Measurements from ENCODE around the gene FRMD4A.

DNA sequence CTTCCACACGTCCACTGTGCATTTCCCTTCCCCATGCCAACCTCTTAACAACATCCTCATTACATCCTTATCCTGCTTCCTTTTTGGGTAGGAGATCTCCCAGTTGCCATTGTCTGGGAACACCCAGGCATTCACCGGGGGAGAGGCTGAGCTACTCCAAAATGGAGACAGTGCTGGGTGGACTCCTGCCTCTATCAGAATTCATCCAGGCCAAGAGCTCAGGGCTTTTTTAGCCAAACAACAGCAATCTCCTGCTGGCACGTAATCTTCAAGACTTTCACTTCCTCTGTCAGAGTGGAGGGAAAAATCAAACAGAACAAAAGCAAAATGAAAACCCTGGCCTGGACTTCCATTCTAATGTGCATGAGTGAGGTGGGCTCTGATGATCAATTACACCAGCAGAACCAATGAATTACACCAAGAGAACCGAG, 499.0 kb downstream of the FRMD4A start:
- TF ChIP-seq, protein P1, sequence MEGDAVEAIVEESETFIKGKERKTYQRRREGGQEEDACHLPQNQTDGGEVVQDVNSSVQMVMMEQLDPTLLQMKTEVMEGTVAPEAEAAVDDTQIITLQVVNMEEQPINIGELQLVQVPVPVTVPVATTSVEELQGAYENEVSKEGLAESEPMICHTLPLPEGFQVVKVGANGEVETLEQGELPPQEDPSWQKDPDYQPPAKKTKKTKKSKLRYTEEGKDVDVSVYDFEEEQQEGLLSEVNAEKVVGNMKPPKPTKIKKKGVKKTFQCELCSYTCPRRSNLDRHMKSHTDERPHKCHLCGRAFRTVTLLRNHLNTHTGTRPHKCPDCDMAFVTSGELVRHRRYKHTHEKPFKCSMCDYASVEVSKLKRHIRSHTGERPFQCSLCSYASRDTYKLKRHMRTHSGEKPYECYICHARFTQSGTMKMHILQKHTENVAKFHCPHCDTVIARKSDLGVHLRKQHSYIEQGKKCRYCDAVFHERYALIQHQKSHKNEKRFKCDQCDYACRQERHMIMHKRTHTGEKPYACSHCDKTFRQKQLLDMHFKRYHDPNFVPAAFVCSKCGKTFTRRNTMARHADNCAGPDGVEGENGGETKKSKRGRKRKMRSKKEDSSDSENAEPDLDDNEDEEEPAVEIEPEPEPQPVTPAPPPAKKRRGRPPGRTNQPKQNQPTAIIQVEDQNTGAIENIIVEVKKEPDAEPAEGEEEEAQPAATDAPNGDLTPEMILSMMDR (IDR thresholded peaks at IDR 0.05; ENCODE audit: insufficient read depth, low read length, poor library complexity, severe bottlenecking) = no peak
- no peak for TF ChIP-seq EZH2phosphoT487 (conservative IDR thresholded peaks at IDR 0.05; ENCODE audit: low read length)

All from SU-DHL-6 (cell line).